Colonic mucosa (tissue), 4 donors: ENCODE measurements around the gene CCL4. TPM values are rescaled to one million over a fixed set of nuclear protein-coding genes. Genes with fewer than 3 reads are reported as not detected.
"Not testable (repeated sequence)": the region's sequence is repeated elsewhere in the genome, so short reads cannot be mapped to it uniquely, and the experiment has no call there.

ENCODE experiments used
- DNase-seq: peaks from one replicate; pipeline ENCODE4 v3.0.0-alpha.2; 2020
- H3K27ac ChIP-seq: fragments of 200-600 bp; one replicate; pipeline ENCODE4 v1.8.0; 2021
- H3K27me3 ChIP-seq: fragments of 200-600 bp; one replicate; pipeline ENCODE4 v1.8.0; 2021
- H3K36me3 ChIP-seq: fragments of 200-600 bp; one replicate; pipeline ENCODE4 v1.8.0; 2021
- H3K4me1 ChIP-seq: fragments of 200-600 bp; one replicate; pipeline ENCODE4 v1.8.0; 2021; ENCODE audit warnings: mild to moderate bottlenecking
- H3K4me3 ChIP-seq: fragments of 200-600 bp; one replicate; pipeline ENCODE4 v1.8.0; 2021
- H3K9ac ChIP-seq, 2 donors: one replicate each; pipeline ENCODE4 v1.7.0; 2013; ENCODE audit warnings: control low read depth in 2 of 2, low read depth in 2 of 2, low read length in 2 of 2
- H3K9me3 ChIP-seq: fragments of 200-600 bp; one replicate; pipeline ENCODE4 v1.8.0; 2021
- intact Hi-C: fragments of 100-400 bp; cut with DNase I; formaldehyde crosslinking; loops from one replicate; pipeline ENCODE4 v1.14.1; 2022
- total RNA-seq, 2 donors: library from RNA; stranded (reverse); fragmentation: NEBNext Ultra II Directional in 1 of 2; extraction: Animal tissue kit (Norgen Biotek cat#: 25700) in 1 of 2; gene quantifications; one replicate each; pipeline ENCODE4 v1.2.1, GENCODE V29; 2021
- TF ChIP-seq, protein P1 (sequence below): fragments of 200-600 bp; IDR thresholded peaks from one replicate; pipeline ENCODE4 v1.8.0; 2022; ENCODE audit warnings: antibody characterized with exemption, mild to moderate bottlenecking
- donor health status: healthy.
- donor health status: DM: no; HTN: no; CAD: no.
- donor health status: DM: no; HTN: no; CAD: no.

Gene CCL4
- total RNA-seq, 2 donors from 2014 or later = 1.2 to 3.8 TPM

GRCh38 chr17:36120221-36120620, 16.6 kb downstream of the CCL4 start:
- H3K27me3 ChIP-seq = no peaks in the 10 kb centered on the region
- no peaks in the 10 kb centered on the region for H3K9me3 ChIP-seq
- H3K36me3 ChIP-seq = no peaks in the 10 kb centered on the region
- intact Hi-C loops = no loop called here
- no peak overlapping the region for H3K4me3 ChIP-seq
- DNase-seq = no peak
- no peak overlapping the region for H3K27ac ChIP-seq
- H3K4me1 ChIP-seq = peaks cover 4% of the 10 kb centered on the region
- TF ChIP-seq, protein P1, sequence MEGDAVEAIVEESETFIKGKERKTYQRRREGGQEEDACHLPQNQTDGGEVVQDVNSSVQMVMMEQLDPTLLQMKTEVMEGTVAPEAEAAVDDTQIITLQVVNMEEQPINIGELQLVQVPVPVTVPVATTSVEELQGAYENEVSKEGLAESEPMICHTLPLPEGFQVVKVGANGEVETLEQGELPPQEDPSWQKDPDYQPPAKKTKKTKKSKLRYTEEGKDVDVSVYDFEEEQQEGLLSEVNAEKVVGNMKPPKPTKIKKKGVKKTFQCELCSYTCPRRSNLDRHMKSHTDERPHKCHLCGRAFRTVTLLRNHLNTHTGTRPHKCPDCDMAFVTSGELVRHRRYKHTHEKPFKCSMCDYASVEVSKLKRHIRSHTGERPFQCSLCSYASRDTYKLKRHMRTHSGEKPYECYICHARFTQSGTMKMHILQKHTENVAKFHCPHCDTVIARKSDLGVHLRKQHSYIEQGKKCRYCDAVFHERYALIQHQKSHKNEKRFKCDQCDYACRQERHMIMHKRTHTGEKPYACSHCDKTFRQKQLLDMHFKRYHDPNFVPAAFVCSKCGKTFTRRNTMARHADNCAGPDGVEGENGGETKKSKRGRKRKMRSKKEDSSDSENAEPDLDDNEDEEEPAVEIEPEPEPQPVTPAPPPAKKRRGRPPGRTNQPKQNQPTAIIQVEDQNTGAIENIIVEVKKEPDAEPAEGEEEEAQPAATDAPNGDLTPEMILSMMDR = no peak
- H3K9ac ChIP-seq = no peak overlapping the region

DNA sequence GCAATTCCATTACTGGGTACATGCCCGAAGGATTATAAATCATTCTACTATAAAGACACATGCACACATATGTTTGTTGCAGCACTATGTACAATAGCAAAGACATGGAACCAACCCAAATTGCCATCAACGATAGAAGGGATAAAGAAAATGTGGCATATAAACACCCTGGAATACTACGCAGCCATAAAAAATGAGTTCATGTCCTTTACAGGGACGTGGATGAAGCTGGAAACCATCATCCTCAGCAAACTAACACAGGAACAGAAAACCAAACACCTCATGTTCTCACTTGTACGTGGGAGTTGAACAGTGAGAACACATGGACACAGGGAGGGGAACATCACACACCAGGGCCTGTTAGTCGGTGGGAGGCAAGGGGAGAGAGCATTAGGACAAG, 17.5 kb downstream of the CCL4 start:
- intact Hi-C loops, H3K9me3 ChIP-seq, H3K27me3 ChIP-seq, H3K36me3 ChIP-seq, H3K9ac ChIP-seq, H3K4me3 ChIP-seq, H3K27ac ChIP-seq, H3K4me1 ChIP-seq, DNase-seq: not testable (repeated sequence)

DNA sequence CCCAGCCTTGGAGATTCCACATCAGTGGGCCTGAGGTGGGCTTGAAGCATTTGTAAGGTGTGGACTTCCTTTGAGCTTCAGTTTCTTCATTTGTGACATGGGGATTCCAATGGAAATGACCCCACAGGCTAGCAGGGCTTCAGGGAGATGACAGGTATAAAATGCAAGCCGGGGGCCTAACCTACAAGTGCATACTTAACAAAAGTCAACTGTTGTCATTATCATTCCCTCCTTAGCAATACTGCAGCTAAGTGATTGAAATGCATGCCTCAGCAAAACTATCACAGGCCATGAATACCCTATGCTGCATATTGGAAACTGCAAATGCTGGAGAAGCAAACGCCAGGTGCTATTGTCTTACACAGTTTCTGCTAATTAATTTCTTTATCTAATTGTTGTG, 19.8 kb downstream of the CCL4 start:
- H3K4me1 ChIP-seq = peaks cover 5% of the 10 kb centered on the region
- H3K36me3 ChIP-seq = no peaks in the 10 kb centered on the region
- no peak overlapping the region for H3K9ac ChIP-seq
- no peaks in the 10 kb centered on the region for H3K27me3 ChIP-seq
- TF ChIP-seq, protein P1 = no peak
- H3K9me3 ChIP-seq = no peaks in the 10 kb centered on the region
- no peak overlapping the region for H3K4me3 ChIP-seq
- intact Hi-C loops = no loop called here
- no peak overlapping the region for H3K27ac ChIP-seq
- DNase-seq = no peak

DNA sequence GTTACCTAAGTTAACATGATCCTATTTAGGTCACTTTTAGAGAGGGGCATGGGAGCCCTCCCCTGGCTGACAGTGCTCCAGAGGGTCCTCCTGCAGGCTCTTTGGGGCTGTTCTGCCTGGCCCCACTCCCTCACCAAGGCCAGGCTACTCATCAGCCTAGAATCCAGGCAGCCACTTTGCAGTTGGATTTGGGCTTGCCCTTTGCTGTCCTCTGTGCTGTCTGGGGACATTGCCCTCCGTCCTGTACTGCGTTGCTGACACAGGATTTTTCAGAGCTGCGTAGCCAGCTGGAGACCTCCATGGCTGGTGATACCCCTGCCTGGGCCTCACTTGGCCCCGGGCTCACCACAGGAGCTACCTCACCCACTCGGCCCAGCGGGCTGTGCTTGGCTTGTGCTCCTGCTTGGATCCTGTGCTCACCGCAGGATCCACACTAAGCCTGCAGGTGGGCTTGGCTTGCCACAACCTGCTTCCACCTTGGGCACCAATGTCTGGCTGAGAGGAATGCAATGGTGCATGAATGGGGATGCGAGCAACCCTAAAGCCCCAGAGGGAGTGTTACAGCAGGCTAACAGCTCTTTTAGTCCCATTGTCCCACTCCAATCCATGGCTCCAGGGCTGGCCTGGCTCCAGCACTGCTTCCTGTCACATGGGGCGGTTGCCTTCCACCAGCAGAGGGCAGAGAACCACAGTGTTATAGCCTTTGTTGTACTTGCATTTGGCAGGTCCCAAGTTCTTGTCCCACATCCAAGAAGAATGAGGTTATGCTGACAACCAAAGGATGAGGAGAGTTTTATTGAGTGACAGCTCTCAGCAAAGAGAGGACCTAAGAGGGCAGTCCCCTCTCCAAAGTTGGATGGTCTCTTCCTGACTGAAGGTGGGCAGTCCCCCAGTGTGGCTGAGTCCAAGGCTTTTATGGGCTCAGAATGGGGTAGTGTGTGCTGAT, 21.5 kb downstream of the CCL4 start:
- Histone ChIP-seq H3K9ac (no peak overlapping the region), H3K36me3 (no peaks in the 10 kb centered on the region), H3K9me3 (no peaks in the 10 kb centered on the region), H3K27ac (no peak overlapping the region), H3K4me1 (peaks cover 5% of the 10 kb centered on the region), H3K27me3 (no peaks in the 10 kb centered on the region), H3K4me3 (no peak overlapping the region)
- no peak for DNase-seq
- intact Hi-C loops = no loop called here
- TF ChIP-seq, protein P1 = no peak

DNA sequence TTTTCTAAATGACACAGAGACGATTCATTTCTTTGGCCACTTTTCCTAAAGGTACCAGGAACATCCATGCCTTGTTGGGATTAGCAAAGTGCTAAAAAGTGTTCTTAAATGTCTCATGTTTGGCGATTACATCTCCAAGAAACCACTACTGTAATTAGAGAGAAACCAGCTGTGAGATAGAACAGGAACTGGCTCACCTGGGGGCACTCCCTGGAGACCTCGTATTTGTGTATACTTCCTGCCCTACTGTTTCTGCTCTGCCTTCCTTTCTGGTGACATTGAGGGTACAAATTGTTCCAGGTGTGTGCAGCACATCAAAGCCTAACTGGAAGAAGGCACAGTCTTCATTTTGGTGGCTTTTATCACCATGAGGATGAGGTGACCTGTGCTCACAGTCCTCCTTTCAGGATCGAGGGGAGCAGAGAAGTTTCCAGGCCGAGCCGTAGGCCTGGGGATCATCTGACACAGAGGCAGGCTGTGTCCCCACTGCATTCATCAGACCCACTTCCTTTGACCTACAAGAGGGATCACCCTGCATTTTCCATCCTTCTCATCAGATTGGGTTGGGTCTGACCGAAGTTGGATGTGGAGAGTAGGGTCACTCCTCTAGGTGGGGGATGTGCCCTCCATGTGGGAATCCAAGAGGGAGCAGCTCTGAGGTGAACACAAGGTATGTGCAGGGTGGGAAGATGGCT, 23.7 kb downstream of the CCL4 start:
- intact Hi-C loops = no loop called here
- no peak for DNase-seq
- TF ChIP-seq, protein P1 = no peak
- Histone ChIP-seq H3K36me3 (no peaks in the 10 kb centered on the region), H3K4me3 (no peak overlapping the region), H3K9me3 (no peaks in the 10 kb centered on the region), H3K4me1 (peaks cover 10% of the 10 kb centered on the region), H3K27ac (peak overlapping the region; percentile 63), H3K27me3 (no peaks in the 10 kb centered on the region), H3K9ac (no peak overlapping the region)
